Measurements from ENCODE around the gene AP1G1. TPM values are rescaled to one million over a fixed set of nuclear protein-coding genes. Genes with fewer than 3 reads are reported as not detected.
"Not testable (repeated sequence)": the region's sequence is repeated elsewhere in the genome, so short reads cannot be mapped to it uniquely, and the experiment has no call there.

Gene AP1G1
- total and polyA plus RNA-seq, 8 donors = 67.0 to 100 (median 79.1) TPM

DNA sequence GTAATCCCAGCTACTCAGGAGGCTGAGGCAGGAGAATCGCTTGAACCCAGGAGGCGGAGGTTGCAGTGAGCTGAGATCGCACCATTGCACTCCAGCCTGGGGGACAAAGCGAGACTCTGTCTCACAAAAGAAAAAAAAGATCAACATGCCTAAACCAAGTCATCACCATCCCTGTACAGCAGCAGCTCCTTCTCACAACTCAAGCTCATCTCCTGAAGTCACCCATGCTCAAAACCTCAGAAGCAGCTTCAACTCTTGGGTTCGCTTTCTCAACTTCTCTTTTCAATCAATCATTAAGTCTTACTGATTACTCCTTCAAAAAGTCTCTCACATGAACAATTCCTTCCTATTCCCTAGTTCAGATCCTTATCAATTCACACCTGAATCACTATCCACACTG is 115.5 kb downstream of the AP1G1 start:
- TF ChIP-seq, protein P1, sequence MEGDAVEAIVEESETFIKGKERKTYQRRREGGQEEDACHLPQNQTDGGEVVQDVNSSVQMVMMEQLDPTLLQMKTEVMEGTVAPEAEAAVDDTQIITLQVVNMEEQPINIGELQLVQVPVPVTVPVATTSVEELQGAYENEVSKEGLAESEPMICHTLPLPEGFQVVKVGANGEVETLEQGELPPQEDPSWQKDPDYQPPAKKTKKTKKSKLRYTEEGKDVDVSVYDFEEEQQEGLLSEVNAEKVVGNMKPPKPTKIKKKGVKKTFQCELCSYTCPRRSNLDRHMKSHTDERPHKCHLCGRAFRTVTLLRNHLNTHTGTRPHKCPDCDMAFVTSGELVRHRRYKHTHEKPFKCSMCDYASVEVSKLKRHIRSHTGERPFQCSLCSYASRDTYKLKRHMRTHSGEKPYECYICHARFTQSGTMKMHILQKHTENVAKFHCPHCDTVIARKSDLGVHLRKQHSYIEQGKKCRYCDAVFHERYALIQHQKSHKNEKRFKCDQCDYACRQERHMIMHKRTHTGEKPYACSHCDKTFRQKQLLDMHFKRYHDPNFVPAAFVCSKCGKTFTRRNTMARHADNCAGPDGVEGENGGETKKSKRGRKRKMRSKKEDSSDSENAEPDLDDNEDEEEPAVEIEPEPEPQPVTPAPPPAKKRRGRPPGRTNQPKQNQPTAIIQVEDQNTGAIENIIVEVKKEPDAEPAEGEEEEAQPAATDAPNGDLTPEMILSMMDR (IDR thresholded peaks at IDR 0.05) = no peak

DNA sequence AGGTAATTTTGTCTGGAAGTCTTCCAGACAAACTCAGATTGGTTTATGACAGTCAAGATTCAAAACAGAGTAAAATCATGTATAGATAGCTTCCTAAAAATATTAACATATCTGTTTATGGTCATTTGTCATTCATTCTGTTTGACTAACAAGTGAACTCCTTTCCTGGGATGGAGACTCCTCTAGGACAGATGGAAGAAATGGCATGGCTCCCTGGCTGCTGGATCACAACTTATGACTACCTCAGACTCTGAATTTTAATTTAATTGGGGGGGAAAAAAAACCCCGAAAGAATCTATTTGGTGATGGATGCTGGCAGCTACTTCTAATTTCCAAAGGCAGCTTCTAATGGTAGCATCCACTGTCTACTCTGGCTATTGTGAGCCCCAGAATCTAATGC is 118.7 kb downstream of the AP1G1 start:
- TF ChIP-seq, protein P1 (IDR thresholded peaks at IDR 0.05) = no peak

More for the DNA sequence above, 115.5 kb downstream of the AP1G1 start:
- Histone ChIP-seq H3K27ac (no peak overlapping the region), H3K9me3 (no peaks in the 10 kb centered on the region), H3K4me3 (no peak overlapping the region), H3K36me3 (peaks cover 0 to 10% of the 10 kb centered on the region in 2 donors), H3K4me1 (no peaks in the 10 kb centered on the region), H3K27me3 (no peaks in the 10 kb centered on the region)
- ATAC-seq = no peak
- intact Hi-C loops (cut with DNase I) = no loop called here
- DNase-seq = no peak

DNA sequence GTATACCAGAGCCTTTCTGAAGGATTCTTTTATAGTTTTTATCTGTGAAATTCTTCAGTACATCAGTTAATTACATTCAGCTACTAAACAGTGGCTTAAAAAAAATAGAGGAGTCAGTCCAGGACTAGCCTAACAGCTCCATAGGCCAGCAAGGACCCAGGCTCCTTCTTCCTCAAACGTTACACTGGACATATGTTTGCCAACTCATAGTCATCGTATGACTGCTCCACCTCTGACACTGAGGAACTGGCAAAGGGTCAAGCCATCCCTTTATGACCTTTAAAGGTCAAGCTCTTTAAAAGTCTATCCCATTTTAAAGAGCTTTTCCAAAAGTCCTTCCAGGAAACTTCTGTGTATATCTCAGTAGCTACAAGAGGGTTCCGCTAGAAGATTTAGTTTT is 120.8 kb downstream of the AP1G1 start:
- no peak for DNase-seq
- Histone ChIP-seq H3K4me3 (no peak overlapping the region), H3K27ac (no peak overlapping the region), H3K36me3 (peaks cover 0 to 21% of the 10 kb centered on the region in 2 donors), H3K27me3 (no peaks in the 10 kb centered on the region), H3K9me3 (no peaks in the 10 kb centered on the region), H3K4me1 (no peaks in the 10 kb centered on the region)
- intact Hi-C loops (cut with DNase I) = no loop called here
- TF ChIP-seq, protein P1 (IDR thresholded peaks at IDR 0.05) = no peak
- ATAC-seq = no peak

More for the DNA sequence above, 118.7 kb downstream of the AP1G1 start:
- no peak overlapping the region for H3K4me3 ChIP-seq
- no peaks in the 10 kb centered on the region for H3K27me3 ChIP-seq
- H3K36me3 ChIP-seq = peaks cover 0 to 10% of the 10 kb centered on the region in 2 donors
- ATAC-seq = no peak
- intact Hi-C loops (cut with DNase I) = no loop called here
- no peaks in the 10 kb centered on the region for H3K4me1 ChIP-seq
- H3K27ac ChIP-seq = no peak overlapping the region
- no peaks in the 10 kb centered on the region for H3K9me3 ChIP-seq
- no peak for DNase-seq

DNA sequence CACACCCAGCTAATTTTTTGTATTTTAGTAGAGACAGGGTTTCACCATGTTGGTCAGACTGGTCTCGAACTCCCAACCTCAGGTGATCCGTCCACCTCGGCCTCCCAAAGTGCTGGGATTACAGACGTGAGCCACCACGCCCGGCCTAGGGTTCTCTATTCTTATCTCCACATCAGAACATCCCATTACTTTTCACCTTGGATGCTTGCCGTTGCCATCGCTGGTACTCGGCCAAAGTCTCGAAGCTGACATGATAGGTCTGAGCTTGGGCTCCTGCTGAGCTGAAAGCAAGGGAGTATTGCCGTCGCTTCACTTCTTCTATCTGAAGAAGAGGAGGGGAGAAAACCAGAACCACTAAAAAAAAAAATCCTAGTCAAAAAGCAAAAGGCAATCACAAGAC is 124.4 kb downstream of the AP1G1 start:
- H3K27me3 ChIP-seq; ATAC-seq; H3K9me3 ChIP-seq; H3K4me1 ChIP-seq; H3K4me3 ChIP-seq; intact Hi-C loops (cut with DNase I); DNase-seq; H3K27ac ChIP-seq: not testable (repeated sequence)
- peaks cover 0 to 15% of the 10 kb centered on the region in 2 donors for H3K36me3 ChIP-seq

DNA sequence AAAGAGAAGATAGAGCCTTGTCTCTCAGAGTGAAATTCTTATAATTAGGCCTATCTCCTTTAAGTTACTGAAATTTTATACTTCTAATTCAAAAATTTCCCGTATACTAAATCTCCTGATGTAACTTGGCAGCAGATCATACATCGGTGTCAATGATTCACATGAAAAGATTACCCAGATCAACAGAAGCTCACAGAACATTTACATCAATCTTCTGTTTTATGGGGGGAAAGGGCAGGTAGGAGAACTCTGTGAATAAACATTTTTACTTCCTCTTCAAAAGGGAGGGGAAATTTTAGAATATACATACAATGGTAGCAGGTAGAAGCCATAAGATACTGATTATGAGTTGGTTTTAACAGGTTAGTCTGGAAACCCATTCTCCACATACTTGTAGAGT is 127.3 kb downstream of the AP1G1 start:
- Histone ChIP-seq H3K27ac (no peak overlapping the region), H3K4me1 (no peaks in the 10 kb centered on the region), H3K4me3 (no peak overlapping the region), H3K36me3 (peaks cover 0 to 29% of the 10 kb centered on the region in 2 donors), H3K9me3 (no peaks in the 10 kb centered on the region), H3K27me3 (no peaks in the 10 kb centered on the region)
- intact Hi-C loops (cut with DNase I) = no loop called here
- DNase-seq (no peak), ATAC-seq (no peak)
- TF ChIP-seq, protein P1 (IDR thresholded peaks at IDR 0.05) = no peak

Other genes with a start within 250 kb of the AP1G1 start
- gene TAT, start 231.7 kb downstream of the AP1G1 start, total RNA-seq = under 1 TPM in 1 of 2 donors, not detected in 1; 0.18 TPM
- under 1 TPM in 5 of 6 donors, not detected in 1; 0.14 to 0.21 (median 0.16) TPM for gene TAT, start 231.7 kb downstream of the AP1G1 start, polyA plus RNA-seq (ENCODE audit: insufficient read length in 6 of 6)
- gene MARVELD3, start 182.7 kb downstream of the AP1G1 start, total RNA-seq = 10 to 100 TPM in 1 of 2 donors, 1 to 10 TPM in 1; 7.9 to 12.0 TPM
- 1 to 10 TPM; 7.5 to 9.0 (median 7.7) TPM for gene MARVELD3, start 182.7 kb downstream of the AP1G1 start, polyA plus RNA-seq (ENCODE audit: insufficient read length in 6 of 6)
- 1 to 10 TPM; 6.1 to 6.7 TPM for gene PHLPP2, start 84.1 kb downstream of the AP1G1 start, total RNA-seq
- 1 to 10 TPM; 6.8 to 8.5 (median 7.2) TPM for gene PHLPP2, start 84.1 kb downstream of the AP1G1 start, polyA plus RNA-seq (ENCODE audit: insufficient read length in 6 of 6)
- 10 to 100 TPM; 22.8 to 24.3 TPM for gene ATXN1L, start 37.1 kb upstream of the AP1G1 start, total RNA-seq
- gene ATXN1L, start 37.1 kb upstream of the AP1G1 start, polyA plus RNA-seq (ENCODE audit: insufficient read length in 6 of 6) = 10 to 100 TPM; 28.6 to 32.9 (median 30.3) TPM
- gene ZNF821, start 75.3 kb upstream of the AP1G1 start, total RNA-seq = 1 to 10 TPM; 5.3 to 6.6 TPM
- gene ZNF821, start 75.3 kb upstream of the AP1G1 start, polyA plus RNA-seq (ENCODE audit: insufficient read length in 6 of 6) = 10 to 100 TPM; 20.2 to 24.7 (median 21.9) TPM
- gene IST1, start 86.7 kb upstream of the AP1G1 start, total RNA-seq = 100 to 1,000 TPM; 156 to 175 TPM
- gene IST1, start 86.7 kb upstream of the AP1G1 start, polyA plus RNA-seq (ENCODE audit: insufficient read length in 6 of 6) = 100 to 1,000 TPM; 285 to 360 (median 308) TPM
- under 1 TPM; 0.05 to 0.17 TPM for gene PKD1L3, start 191.6 kb upstream of the AP1G1 start, total RNA-seq
- gene PKD1L3, start 191.6 kb upstream of the AP1G1 start, polyA plus RNA-seq (ENCODE audit: insufficient read length in 6 of 6) = under 1 TPM; 0.11 to 0.28 (median 0.19) TPM
- gene DHODH, start 199.9 kb upstream of the AP1G1 start, total RNA-seq = 10 to 100 TPM in 1 of 2 donors, 1 to 10 TPM in 1; 5.4 to 13.2 TPM
- gene DHODH, start 199.9 kb upstream of the AP1G1 start, polyA plus RNA-seq (ENCODE audit: insufficient read length in 6 of 6) = 10 to 100 TPM; 16.1 to 19.9 (median 17.8) TPM
- 100 to 1,000 TPM in 1 of 2 donors, 1 to 10 TPM in 1; 7.8 to 127 TPM for gene HP, start 245.7 kb upstream of the AP1G1 start, total RNA-seq
- 1 to 10 TPM in 3 of 6 donors, under 1 TPM in 3; 0.46 to 1.8 (median 1.1) TPM for gene HP, start 245.7 kb upstream of the AP1G1 start, polyA plus RNA-seq (ENCODE audit: insufficient read length in 6 of 6)

Data from left lung (tissue), 10 donors.